ENCODE measurements around the gene RBM33.

The RBM33 gene

DNA sequence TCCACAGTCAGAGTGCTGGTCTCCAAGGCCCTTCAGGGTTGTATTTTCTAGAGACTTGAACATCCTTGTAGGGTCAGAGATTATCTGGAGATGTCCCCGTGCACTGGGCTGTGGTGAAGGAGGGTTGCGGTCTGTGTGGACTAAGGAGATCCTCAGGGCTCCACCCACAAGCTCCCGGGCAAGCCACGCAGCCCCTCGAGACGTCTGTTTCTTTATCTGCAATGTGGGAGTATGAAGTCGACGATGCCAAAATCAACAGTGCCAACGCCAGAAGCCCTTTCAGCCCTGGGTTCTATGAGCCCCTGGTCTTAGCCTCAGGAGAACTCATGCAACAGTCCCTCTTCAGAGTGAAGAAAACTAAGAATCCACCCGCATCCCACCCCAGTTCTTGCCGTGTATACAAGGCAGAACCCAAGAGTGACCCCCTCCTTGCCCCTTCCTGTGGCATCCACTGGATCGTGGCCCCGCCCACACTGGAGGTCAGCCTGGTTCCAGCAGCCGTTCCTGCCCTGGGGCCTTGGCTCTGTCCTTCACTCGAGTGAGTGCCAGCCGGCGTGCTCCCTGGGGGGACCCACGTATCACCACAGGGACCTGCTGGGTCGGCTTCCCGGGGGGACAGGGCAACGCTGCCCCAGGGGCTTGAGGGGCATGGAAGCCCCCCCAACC, 173.8 kb downstream of the RBM33 start:
- no peak for DNase-seq (ENCODE audit: low read depth)
- no peak overlapping the region for H3K4me3 ChIP-seq (ENCODE audit: low read depth, low read length)
- in situ Hi-C loops (cut with HindIII; ENCODE audit: low sequenced_read_pairs), result no loop called here
- TF ChIP-seq, protein P1, sequence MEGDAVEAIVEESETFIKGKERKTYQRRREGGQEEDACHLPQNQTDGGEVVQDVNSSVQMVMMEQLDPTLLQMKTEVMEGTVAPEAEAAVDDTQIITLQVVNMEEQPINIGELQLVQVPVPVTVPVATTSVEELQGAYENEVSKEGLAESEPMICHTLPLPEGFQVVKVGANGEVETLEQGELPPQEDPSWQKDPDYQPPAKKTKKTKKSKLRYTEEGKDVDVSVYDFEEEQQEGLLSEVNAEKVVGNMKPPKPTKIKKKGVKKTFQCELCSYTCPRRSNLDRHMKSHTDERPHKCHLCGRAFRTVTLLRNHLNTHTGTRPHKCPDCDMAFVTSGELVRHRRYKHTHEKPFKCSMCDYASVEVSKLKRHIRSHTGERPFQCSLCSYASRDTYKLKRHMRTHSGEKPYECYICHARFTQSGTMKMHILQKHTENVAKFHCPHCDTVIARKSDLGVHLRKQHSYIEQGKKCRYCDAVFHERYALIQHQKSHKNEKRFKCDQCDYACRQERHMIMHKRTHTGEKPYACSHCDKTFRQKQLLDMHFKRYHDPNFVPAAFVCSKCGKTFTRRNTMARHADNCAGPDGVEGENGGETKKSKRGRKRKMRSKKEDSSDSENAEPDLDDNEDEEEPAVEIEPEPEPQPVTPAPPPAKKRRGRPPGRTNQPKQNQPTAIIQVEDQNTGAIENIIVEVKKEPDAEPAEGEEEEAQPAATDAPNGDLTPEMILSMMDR (IDR thresholded peaks at IDR 0.05; ENCODE audit: low read depth, low read length, missing control alignments), result no peak

DNA sequence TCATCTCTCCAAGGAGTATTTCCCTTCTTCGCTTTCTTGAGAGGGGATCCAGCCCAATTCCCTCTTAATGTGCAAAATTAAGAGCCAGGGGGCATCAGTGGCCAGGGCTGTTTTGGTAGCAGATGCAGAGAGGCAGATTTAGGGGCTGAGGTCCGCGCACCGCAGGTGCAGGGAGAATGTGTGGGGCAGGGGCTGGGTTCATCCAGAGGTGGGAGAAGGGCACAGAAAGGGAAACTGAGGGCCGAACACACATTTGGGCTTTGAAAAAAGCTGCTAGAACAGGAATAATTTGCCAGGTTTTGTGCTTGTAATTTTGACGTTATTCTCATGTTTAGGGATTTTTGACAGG, 174.3 kb downstream of the RBM33 start:
- no peak for DNase-seq (ENCODE audit: low read depth)
- TF ChIP-seq, protein P1 (IDR thresholded peaks at IDR 0.05; ENCODE audit: low read depth, low read length, missing control alignments), result no peak
- H3K4me3 ChIP-seq (ENCODE audit: low read depth, low read length), result no peak overlapping the region
- in situ Hi-C loops (cut with HindIII; ENCODE audit: low sequenced_read_pairs), result no loop called here

DNA sequence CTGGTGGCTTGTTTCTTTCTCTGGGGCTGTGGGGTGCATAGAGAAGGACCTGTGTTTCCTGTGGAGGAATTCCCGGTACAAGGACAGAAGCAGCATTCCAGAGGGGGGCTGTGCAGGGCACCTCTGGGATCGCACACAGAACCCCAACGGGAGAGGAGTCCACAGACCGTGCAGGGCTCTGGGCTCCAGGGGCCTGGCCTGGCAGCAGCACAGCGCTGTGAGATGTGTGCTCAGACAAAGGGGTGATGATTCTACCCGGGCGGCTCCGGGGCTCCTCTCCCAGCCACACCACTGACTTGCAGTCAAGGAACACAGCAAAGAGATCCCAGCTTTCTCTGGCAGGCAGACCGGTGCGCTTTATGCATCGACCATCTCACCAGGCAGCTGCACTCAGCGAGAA, 174.7 kb downstream of the RBM33 start:
- no peak overlapping the region for H3K4me3 ChIP-seq (ENCODE audit: low read depth, low read length)
- TF ChIP-seq, protein P1 (IDR thresholded peaks at IDR 0.05; ENCODE audit: low read depth, low read length, missing control alignments), result no peak
- DNase-seq (ENCODE audit: low read depth), result no peak
- in situ Hi-C loops (cut with HindIII; ENCODE audit: low sequenced_read_pairs), result no loop called here

DNA sequence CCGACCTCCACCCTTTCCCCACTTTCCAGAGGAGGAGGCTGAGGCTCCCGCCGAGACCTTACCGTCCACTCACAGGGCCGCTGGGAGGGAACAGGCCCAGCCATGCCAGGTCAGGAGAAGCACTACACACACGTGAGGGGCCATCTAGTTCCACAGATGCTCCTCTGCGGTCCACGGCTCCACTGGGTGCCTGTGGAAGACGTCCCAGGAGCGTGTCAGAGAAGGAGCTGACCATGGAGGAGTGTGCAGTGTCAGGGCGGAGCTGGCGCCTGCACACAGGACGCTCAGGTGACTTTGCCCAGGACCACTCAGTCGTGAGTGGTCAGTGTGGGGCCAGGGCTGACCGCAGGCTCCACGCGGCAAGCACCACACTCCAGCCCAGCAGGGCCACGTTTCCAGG, 175.8 kb downstream of the RBM33 start:
- H3K4me3 ChIP-seq (ENCODE audit: low read depth, low read length), result no peak overlapping the region
- TF ChIP-seq, protein P1 (IDR thresholded peaks at IDR 0.05; ENCODE audit: low read depth, low read length, missing control alignments), result no peak
- no peak for DNase-seq (ENCODE audit: low read depth)
- in situ Hi-C loops (cut with HindIII; ENCODE audit: low sequenced_read_pairs), result no loop called here

DNA sequence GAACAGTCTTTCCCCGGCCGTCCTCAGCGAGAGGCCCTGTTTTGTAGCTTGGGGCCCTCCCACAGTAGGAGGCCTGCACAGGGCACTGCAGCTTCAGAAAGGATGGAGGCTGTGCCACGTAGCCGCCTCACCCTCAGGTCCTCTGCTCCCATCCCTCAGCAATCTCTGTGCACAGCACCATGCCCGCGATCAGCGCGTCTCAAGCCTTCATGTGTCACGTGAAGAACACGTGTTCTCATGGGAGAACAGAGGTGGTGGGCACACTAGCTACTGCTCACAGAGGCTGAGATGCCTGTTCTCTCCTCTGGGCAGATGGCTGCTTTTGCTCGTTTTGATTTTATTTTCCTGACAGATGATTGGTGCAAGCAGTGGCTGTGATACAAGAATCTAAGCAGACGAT, 176.3 kb downstream of the RBM33 start:
- no peak for DNase-seq (ENCODE audit: low read depth)
- no peak overlapping the region for H3K4me3 ChIP-seq (ENCODE audit: low read depth, low read length)
- in situ Hi-C loops (cut with HindIII; ENCODE audit: low sequenced_read_pairs), result no loop called here
- TF ChIP-seq, protein P1 (IDR thresholded peaks at IDR 0.05; ENCODE audit: low read depth, low read length, missing control alignments), result no peak

DNA sequence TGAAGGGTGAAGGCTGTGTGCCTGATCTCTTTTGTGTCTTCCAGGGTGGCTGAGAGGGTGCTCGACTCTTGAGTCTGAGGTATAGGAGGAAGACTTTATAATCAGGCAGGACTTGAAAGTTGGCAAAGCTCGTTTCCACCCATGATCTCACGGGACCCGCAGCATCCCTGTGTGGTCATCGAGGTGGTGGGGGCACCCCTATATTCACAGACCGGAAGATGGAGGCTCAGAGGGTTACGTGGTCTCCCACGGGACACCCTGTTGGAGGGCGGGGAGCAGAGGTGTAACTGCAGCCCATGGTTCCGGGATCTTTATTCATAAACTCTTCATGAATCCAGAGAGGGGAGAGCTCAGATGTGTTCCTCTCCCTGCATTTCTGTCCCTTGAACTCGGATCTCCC, 177.4 kb downstream of the RBM33 start:
- no peak overlapping the region for H3K4me3 ChIP-seq (ENCODE audit: low read depth, low read length)
- TF ChIP-seq, protein P1 (IDR thresholded peaks at IDR 0.05; ENCODE audit: low read depth, low read length, missing control alignments), result no peak
- DNase-seq (ENCODE audit: low read depth), result no peak
- in situ Hi-C loops (cut with HindIII; ENCODE audit: low sequenced_read_pairs), result no loop called here
